Keratinocyte (primary cell): ENCODE results near the gene CLCNKB. TPM values are rescaled to one million over a fixed set of nuclear protein-coding genes. Genes with fewer than 3 reads are reported as not detected.

ENCODE experiments used
- DNase-seq: peaks from one replicate; pipeline ENCODE4 v3.0.0-alpha.2; 2011; ENCODE audit warnings: low read depth, missing footprints, low spot score
- FAIRE-seq: peaks from 2 replicates; lab custom pipeline; 2011; peaks lifted over from hg19 to GRCh38; lab: Jason Lieb, UNC
- H2AFZ ChIP-seq: 2 replicates; pipeline ENCODE4 v1.6.0; 2012; ENCODE audit warnings: low read length, control low read depth, inconsistent platforms; ENCODE audit not compliant: control insufficient read depth
- H3K27ac ChIP-seq: 2 replicates; pipeline ENCODE4 v1.5.1; 2011; ENCODE audit warnings: low read length; ENCODE audit not compliant: control insufficient read depth, insufficient read depth
- H3K27me3 ChIP-seq: 3 replicates; pipeline ENCODE4 v1.6.0; 2011; ENCODE audit warnings: low read length; ENCODE audit not compliant: control insufficient read depth, insufficient read depth; ENCODE audit errors: extremely low read depth
- H3K36me3 ChIP-seq, 2 experiments: 2 replicates in 1 of 2; 3 replicates in 1 of 2; pipeline ENCODE4 v1.5.1; 2011; ENCODE audit warnings: low read length in 2 of 2, mild to moderate bottlenecking in 1 of 2; ENCODE audit not compliant: control insufficient read depth in 2 of 2, insufficient read depth in 2 of 2; ENCODE audit errors: extremely low read depth in 1 of 2
- H3K4me1 ChIP-seq: 3 replicates; pipeline ENCODE4 v1.5.1; 2011; ENCODE audit warnings: low read length; ENCODE audit not compliant: control insufficient read depth, insufficient read depth; ENCODE audit errors: extremely low read depth
- H3K4me2 ChIP-seq: 3 replicates; pipeline ENCODE4 v1.6.0; 2011; ENCODE audit warnings: low read depth, low read length; ENCODE audit not compliant: control insufficient read depth, insufficient read depth; ENCODE audit errors: extremely low read depth
- H3K4me3 ChIP-seq, 3 experiments: fragments of 200-600 bp in 1 of 3; sonication (generic) in 1 of 3; 2 replicates in 2 of 3; 3 replicates in 1 of 3; pipeline ENCODE4 v1.5.1; 2011 to 2016; ENCODE audit warnings: low read length in 3 of 3, mild to moderate bottlenecking in 3 of 3, control low read depth in 2 of 3, inconsistent platforms in 1 of 3, low read depth in 1 of 3, mixed read lengths in 1 of 3, mixed run types in 1 of 3, moderate library complexity in 1 of 3; ENCODE audit not compliant: control insufficient read depth in 2 of 3, insufficient read depth in 2 of 3; ENCODE audit errors: extremely low read depth in 1 of 3
- H3K79me2 ChIP-seq: 2 replicates; pipeline ENCODE4 v1.6.0; 2012; ENCODE audit warnings: low read length; ENCODE audit not compliant: control insufficient read depth, insufficient read depth
- H3K9ac ChIP-seq: 3 replicates; pipeline ENCODE4 v1.6.0; 2011; ENCODE audit warnings: low read length; ENCODE audit not compliant: control insufficient read depth, insufficient read depth; ENCODE audit errors: extremely low read depth
- H3K9me1 ChIP-seq: 3 replicates; pipeline ENCODE4 v1.6.0; 2011; ENCODE audit warnings: low read length; ENCODE audit not compliant: control insufficient read depth, insufficient read depth; ENCODE audit errors: extremely low read depth
- H3K9me3 ChIP-seq: 2 replicates; pipeline ENCODE4 v1.5.1; 2012; ENCODE audit warnings: low read depth, low read length; ENCODE audit not compliant: control insufficient read depth
- H4K20me1 ChIP-seq: 3 replicates; pipeline ENCODE4 v1.6.0; 2011; ENCODE audit warnings: low read length; ENCODE audit not compliant: control insufficient read depth, insufficient read depth; ENCODE audit errors: extremely low read depth
- EZH2 ChIP-seq: IDR thresholded peaks from one replicate; pipeline ENCODE4 v1.6.1; 2012; ENCODE audit warnings: inconsistent platforms, mild to moderate bottlenecking, low read length, moderate library complexity
- dilution Hi-C: fragments of 300-500 bp; cut with MboI; formaldehyde crosslinking; loops from one replicate; pipeline ENCODE4 v1.7.0; 2020; ENCODE audit warnings: low sequenced_read_pairs; ENCODE audit not compliant: extremely low pct_ligation_motif_present
- polyA plus RNA-seq, 5 experiments: library from polyadenylated mRNA; depleted of rRNA in 3 of 5; stranded (reverse) in 3 of 5; stranded (forward) in 1 of 5; unstranded in 1 of 5; fragments of >200 nt; gene quantifications; 1 replicate in 1 of 5; 2 replicates in 3 of 5; 3 replicates in 1 of 5; pipeline versions ENCODE4 v1.2.1 to v1.2.3, GENCODE V29; 2011 to 2012; ENCODE audit warnings: missing spikeins in 2 of 5, low read depth in 1 of 5, low replicate concordance in 1 of 5
- TF ChIP-seq, protein P1 (sequence below), 3 experiments: IDR thresholded peaks in 1 of 3; conservative IDR thresholded peaks in 1 of 3; optimal IDR thresholded peaks in 1 of 3; 2 replicates in 2 of 3; 3 replicates in 1 of 3; pipeline versions ENCODE3 to v1.5.1; 2011; ENCODE audit warnings: low read length in 3 of 3, mild to moderate bottlenecking in 3 of 3, moderate library complexity in 2 of 3, control low read depth in 1 of 3, inconsistent platforms in 1 of 3; ENCODE audit not compliant: insufficient read depth in 2 of 3; ENCODE audit errors: extremely low read depth in 1 of 3

Gene CLCNKB
- polyA plus RNA-seq, 1 donor (not counting 4 experiments of a cell fraction or from before 2014, with no cell fraction given): not detected

DNA sequence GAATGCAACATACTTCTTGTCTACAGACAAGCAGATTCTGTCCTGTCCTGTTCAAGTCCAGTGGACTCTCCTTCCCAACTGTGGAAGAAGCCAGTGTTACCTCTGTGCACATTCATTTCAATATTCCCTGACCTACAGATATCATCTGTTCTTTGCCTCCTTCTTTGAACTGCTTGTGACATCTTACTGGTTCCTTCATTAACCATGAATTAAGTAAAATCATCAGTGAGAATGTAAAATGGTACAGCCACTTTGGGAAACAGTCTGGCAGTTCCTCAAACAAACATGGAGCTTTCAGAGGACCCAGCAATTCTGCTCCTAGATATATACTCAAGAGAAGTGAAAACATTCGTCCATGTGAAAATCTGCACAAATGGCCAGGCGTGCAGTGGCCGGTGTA lies 32.7 kb upstream of the CLCNKB start:
- Histone ChIP-seq H3K36me3 (no peaks in the 10 kb centered on the region), H3K4me2 (no peak overlapping the region), H3K9me3 (no peaks in the 10 kb centered on the region), H2AFZ (no peak overlapping the region), H3K27ac (no peak overlapping the region), H3K9ac (no peak overlapping the region), H3K4me3 (no peak overlapping the region), H3K9me1 (no peaks in the 10 kb centered on the region), H4K20me1 (no peaks in the 10 kb centered on the region), H3K4me1 (peaks cover 17% of the 10 kb centered on the region), H3K79me2 (no peaks in the 10 kb centered on the region), H3K27me3 (no peaks in the 10 kb centered on the region)
- FAIRE-seq (no peak), DNase-seq (no peak)
- TF ChIP-seq, protein P1, sequence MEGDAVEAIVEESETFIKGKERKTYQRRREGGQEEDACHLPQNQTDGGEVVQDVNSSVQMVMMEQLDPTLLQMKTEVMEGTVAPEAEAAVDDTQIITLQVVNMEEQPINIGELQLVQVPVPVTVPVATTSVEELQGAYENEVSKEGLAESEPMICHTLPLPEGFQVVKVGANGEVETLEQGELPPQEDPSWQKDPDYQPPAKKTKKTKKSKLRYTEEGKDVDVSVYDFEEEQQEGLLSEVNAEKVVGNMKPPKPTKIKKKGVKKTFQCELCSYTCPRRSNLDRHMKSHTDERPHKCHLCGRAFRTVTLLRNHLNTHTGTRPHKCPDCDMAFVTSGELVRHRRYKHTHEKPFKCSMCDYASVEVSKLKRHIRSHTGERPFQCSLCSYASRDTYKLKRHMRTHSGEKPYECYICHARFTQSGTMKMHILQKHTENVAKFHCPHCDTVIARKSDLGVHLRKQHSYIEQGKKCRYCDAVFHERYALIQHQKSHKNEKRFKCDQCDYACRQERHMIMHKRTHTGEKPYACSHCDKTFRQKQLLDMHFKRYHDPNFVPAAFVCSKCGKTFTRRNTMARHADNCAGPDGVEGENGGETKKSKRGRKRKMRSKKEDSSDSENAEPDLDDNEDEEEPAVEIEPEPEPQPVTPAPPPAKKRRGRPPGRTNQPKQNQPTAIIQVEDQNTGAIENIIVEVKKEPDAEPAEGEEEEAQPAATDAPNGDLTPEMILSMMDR (optimal IDR thresholded peaks at IDR 0.05 in 1 of 3, IDR thresholded peaks at IDR 0.05 in 1 of 3, conservative IDR thresholded peaks at IDR 0.05 in 1 of 3; ENCODE audit: extremely low read depth in 1 of 3, insufficient read depth in 2 of 3, low read length in 3 of 3): no peak
- TF ChIP-seq EZH2: no peak
- dilution Hi-C loops: no loop called here

DNA sequence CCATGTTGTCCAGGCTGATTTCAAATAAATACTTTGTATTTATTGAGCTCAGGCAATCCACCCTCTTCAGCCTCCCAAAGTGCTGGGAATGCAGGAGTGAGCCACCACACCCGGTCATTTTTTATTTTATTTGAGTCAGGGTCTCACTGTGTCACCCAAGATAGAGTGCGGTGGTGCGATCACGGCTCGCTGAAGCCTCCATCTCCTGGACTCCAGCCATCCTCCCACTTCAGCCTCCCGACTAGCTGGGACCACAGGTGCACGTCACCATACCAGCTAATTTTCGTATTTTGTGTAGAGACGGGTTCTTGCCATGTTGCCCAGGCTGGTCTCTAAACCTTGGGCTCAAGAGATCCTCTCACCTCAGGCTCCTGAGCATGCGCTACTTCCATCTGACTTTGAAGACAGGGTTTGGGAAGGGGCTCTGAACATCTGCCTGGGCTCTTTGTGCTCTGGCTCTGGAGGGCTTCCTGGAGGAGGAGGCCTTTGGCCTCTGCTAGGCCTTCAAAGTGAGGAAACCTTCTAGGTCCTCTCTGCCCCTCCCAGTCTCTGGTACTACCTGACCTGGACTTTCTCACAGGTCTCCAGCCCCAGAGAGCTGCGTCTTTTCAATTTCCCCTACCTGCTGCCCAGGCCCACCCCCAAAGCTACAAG lies 31.5 kb upstream of the CLCNKB start:
- H3K27ac ChIP-seq: no peak overlapping the region
- H3K9ac ChIP-seq: no peak overlapping the region
- TF ChIP-seq, protein P1 (optimal IDR thresholded peaks at IDR 0.05 in 1 of 3, IDR thresholded peaks at IDR 0.05 in 1 of 3, conservative IDR thresholded peaks at IDR 0.05 in 1 of 3; ENCODE audit: extremely low read depth in 1 of 3, insufficient read depth in 2 of 3, low read length in 3 of 3): no peak
- TF ChIP-seq EZH2: no peak
- DNase-seq (no peak), FAIRE-seq (no peak)
- H2AFZ ChIP-seq: no peak overlapping the region
- H3K4me1 ChIP-seq: peaks cover 13% of the 10 kb centered on the region
- H3K36me3 ChIP-seq: no peaks in the 10 kb centered on the region
- H4K20me1 ChIP-seq: no peaks in the 10 kb centered on the region
- no peak overlapping the region for H3K4me2 ChIP-seq
- dilution Hi-C loops: no loop called here
- H3K27me3 ChIP-seq: no peaks in the 10 kb centered on the region
- H3K9me1 ChIP-seq: no peaks in the 10 kb centered on the region
- H3K9me3 ChIP-seq: no peaks in the 10 kb centered on the region
- no peaks in the 10 kb centered on the region for H3K79me2 ChIP-seq
- no peak overlapping the region for H3K4me3 ChIP-seq
